ENCODE measurements around the gene LRRC34. TPM values are rescaled to one million over a fixed set of nuclear protein-coding genes. Genes with fewer than 3 reads are reported as not detected.

The LRRC34 gene
- total and polyA plus RNA-seq, 2 of the 8 experiments (the other 6 are each of a cell fraction or from before 2014, with no cell fraction given) = 3.3 to 4.1 TPM

DNA sequence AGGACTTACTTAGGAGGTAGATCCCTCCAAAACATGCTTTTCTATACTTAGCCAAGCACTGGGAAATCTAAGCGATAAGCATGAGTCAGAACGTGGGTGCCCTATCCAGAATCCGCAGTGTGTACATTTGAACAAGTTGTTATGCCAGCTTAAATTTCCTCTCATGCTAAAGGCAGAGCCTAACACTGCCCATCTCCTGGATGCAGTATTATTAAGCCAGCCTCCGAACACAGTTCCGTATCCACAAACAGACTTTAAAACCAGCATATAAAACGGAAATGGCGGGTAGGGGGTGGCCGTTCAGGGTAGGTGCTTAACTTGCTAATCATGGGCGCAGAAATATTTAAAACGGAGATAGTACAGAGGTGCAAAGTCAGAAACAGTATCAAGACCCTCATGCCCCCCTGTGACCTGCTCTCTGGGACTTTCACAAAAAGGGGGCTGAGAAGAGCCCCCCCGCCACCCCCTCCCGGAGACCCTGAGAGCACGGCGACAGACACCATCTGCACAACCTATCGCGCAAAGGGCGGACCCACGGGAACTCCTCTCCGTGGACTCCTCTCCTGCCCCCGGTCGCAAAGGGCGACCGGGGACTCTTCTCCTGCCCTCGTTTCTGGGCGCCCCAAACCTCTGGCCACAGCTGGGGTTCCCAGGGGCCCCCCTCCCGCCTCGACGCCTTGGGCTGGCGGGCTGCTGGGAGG, 923 bp downstream of the LRRC34 start:
- no peak overlapping the region for H2BK15ac ChIP-seq (ENCODE audit: low read length)
- H3K18ac ChIP-seq (ENCODE audit: extremely low read depth, low read length) = no peak overlapping the region
- H2BK20ac ChIP-seq (ENCODE audit: low read length) = no peak overlapping the region
- no peaks in the 10 kb centered on the region; a peak in 1 of 4 replicates for H3K9me3 ChIP-seq (ENCODE audit: insufficient read depth in 2 of 2, low read depth in 1 of 2, low read length in 1 of 2)
- H2BK5ac ChIP-seq (ENCODE audit: low read depth, low read length) = 0 out of 2 replicates have a peak overlapping the region, but pooled peaks have one; percentile 76
- H3K36me3 ChIP-seq (ENCODE audit: control insufficient read depth in 2 of 4, insufficient read depth in 4 of 4, low read length in 3 of 4) = no peaks in the 10 kb centered on the region; a peak in 1 of 8 replicates
- peak overlapping the region; percentile 86 for H4K8ac ChIP-seq (ENCODE audit: extremely low read depth, insufficient read depth, low read length)
- no peak overlapping the region for H3K27ac ChIP-seq (ENCODE audit: low read depth, low read length)
- H3K23me2 ChIP-seq (ENCODE audit: low read depth, low read length) = peaks cover 4% of the 10 kb centered on the region; the same call in 1 of the 2 replicates
- peak overlapping the region; percentile 79 to 93 for H3K4me2 ChIP-seq (ENCODE audit: insufficient read depth in 1 of 2, low read depth in 2 of 2, low read length in 2 of 2)
- H2BK120ac ChIP-seq (replicated peaks; ENCODE audit: low read depth, low read length) = no peak overlapping the region
- H4K20me1 ChIP-seq (replicated peaks in 1 of 2; ENCODE audit: control insufficient read depth in 1 of 2, insufficient read depth in 2 of 2, low read length in 2 of 2) = no peaks in the 10 kb centered on the region
- WGBS, 2 experiments (ENCODE audit: extremely low coverage in 1 of 2, insufficient coverage in 1 of 2, insufficient read length in 1 of 2, insufficient replicate concordance in 2 of 2, low coverage in 1 of 2, low lambda C conversion rate in 2 of 2, missing lambda C conversion rate in 1 of 2) = 20% methylated on average over 26 of the region's 29 CpGs; no CpG with 5 or more reads in 1 of the 2 experiments
- POLR2A ChIA-PET (ENCODE audit: partially characterized antibody) = interaction anchor here (0.7 to 3.8 kb wide), 5 partner anchors 14 to 47 kb away, joined by 3 to 20 read pairs (median 3); partner anchors contain the start of genes MYNN and TERC
- no peak overlapping the region for H4K5ac ChIP-seq (ENCODE audit: insufficient read length, low read depth, low read length)
- H3K23ac ChIP-seq (ENCODE audit: insufficient read length) = no peak overlapping the region
- H3K4me1 ChIP-seq (replicated peaks in 1 of 4; ENCODE audit: control insufficient read depth in 3 of 4, insufficient read depth in 4 of 4, low read length in 3 of 4) = peaks cover 7 to 20% (median 10%) of the 10 kb centered on the region in 4 experiments; a peak in 6 of 7 replicates
- peak overlapping the region; percentile 54 to 73 (median 68) for H3K4me3 ChIP-seq (ENCODE audit: extremely low read depth in 1 of 4, insufficient read depth in 2 of 4, low read depth in 3 of 4, low read length in 4 of 4)
- no peak overlapping the region for H3K14ac ChIP-seq (ENCODE audit: insufficient read length)
- no peaks in the 10 kb centered on the region for H3K79me1 ChIP-seq (ENCODE audit: low read depth, low read length)
- H3K56ac ChIP-seq (replicated peaks; ENCODE audit: insufficient read length, low read depth, low read length) = no peak overlapping the region
- DNase-seq (ENCODE audit: low read depth in 1 of 2, low spot score in 2 of 2) (peak in 1 of 2 experiments; percentile 51), FAIRE-seq (no peak)
- H2AFZ ChIP-seq (ENCODE audit: low read length) = peak overlapping the region; percentile 77
- CTCF ChIA-PET (ENCODE audit: partially characterized antibody) = interaction anchor here (0.5 to 3.0 kb wide), 4 partner anchors 11 to 1804 kb away, joined by 3 to 11 read pairs (median 5); partner anchors contain the start of gene TERC
- no peak overlapping the region for H3K4ac ChIP-seq (replicated peaks; ENCODE audit: insufficient read length, low read depth, low read length)
- peak overlapping the region in 3 of 4 experiments; percentile 37 to 63 (median 52); a peak in 6 of 7 replicates for H3K9ac ChIP-seq (replicated peaks in 1 of 4; ENCODE audit: extremely low read depth in 1 of 4, low read depth in 3 of 4, low read length in 3 of 4)
- H3K79me2 ChIP-seq (ENCODE audit: control insufficient read depth in 1 of 2, insufficient read depth in 2 of 2, low read length in 2 of 2) = no peaks in the 10 kb centered on the region
- H4K91ac ChIP-seq (replicated peaks; ENCODE audit: insufficient read length, low read length) = no peak overlapping the region
- H3K27me3 ChIP-seq (replicated peaks in 1 of 4; ENCODE audit: control insufficient read depth in 3 of 4, extremely low read depth in 1 of 4, insufficient read depth in 3 of 4, low read length in 3 of 4) = peaks cover 0 to 7% (median 4%) of the 10 kb centered on the region in 4 experiments; a peak in 6 of 7 replicates
- H2AK5ac ChIP-seq (ENCODE audit: low read depth, low read length) = no peak overlapping the region
- no peak overlapping the region for H2BK12ac ChIP-seq (ENCODE audit: low read depth, low read length)
- no peak for TF ChIP-seq CBX5 (IDR thresholded peaks at IDR 0.05; ENCODE audit: low read depth, low read length)
- TF ChIP-seq TAF1 (IDR thresholded peaks at IDR 0.05; ENCODE audit: low read depth, low read length) = no peak; the same call in 1 of the 2 replicates
- TF ChIP-seq SP1 (IDR thresholded peaks at IDR 0.05; ENCODE audit: low read depth, low read length) = no peak
- no peak for TF ChIP-seq TEAD4 (IDR thresholded peaks at IDR 0.05; ENCODE audit: low read depth, low read length)
- TF ChIP-seq YY1 (IDR thresholded peaks at IDR 0.05; ENCODE audit: low read depth, low read length) = no peak
- no peak for TF ChIP-seq GTF2F1 (IDR thresholded peaks at IDR 0.05; ENCODE audit: borderline replicate concordance, low read depth, low read length)
- no peak for TF ChIP-seq RAD21 (IDR thresholded peaks at IDR 0.05 in 1 of 2, conservative IDR thresholded peaks at IDR 0.05 in 1 of 2; ENCODE audit: low read depth in 2 of 2, low read length in 2 of 2)
- no peak for TF ChIP-seq SIX5 (IDR thresholded peaks at IDR 0.05; ENCODE audit: low read depth, low read length)
- no peak for TF ChIP-seq EGR1 (IDR thresholded peaks at IDR 0.05; ENCODE audit: borderline replicate concordance, low read depth, low read length)
- no peak for TF ChIP-seq MAFK (IDR thresholded peaks at IDR 0.05; ENCODE audit: low read depth, low read length)

Measured in H1 (cell line).